ENCODE data around the gene SLC16A7. TPM values are rescaled to one million over a fixed set of nuclear protein-coding genes. Genes with fewer than 3 reads are reported as not detected.

Gene SLC16A7
- polyA plus RNA-seq, 1 of the 3 experiments (the other 2 are of a cell fraction): not detected

- ChIA-PET CTCF (no interaction called here), POLR2A (no interaction called here)
- WGBS (ENCODE audit: low lambda C conversion rate): 10% methylated on average over 2 of the region's 2 CpGs
- no peak overlapping the region for H3K4me2 ChIP-seq
- no peaks in the 10 kb centered on the region for H4K20me1 ChIP-seq (ENCODE audit: insufficient read depth)
- no peak overlapping the region for H3K4me3 ChIP-seq (ENCODE audit: low read depth in 2 of 2, low read length in 1 of 2)
- H3K9me3 ChIP-seq: no peaks in the 10 kb centered on the region
- H3K36me3 ChIP-seq (replicated peaks in 1 of 2; ENCODE audit: control insufficient read depth in 1 of 2, insufficient read depth in 2 of 2, low read length in 1 of 2): no peaks in the 10 kb centered on the region
- H3K9me2 ChIP-seq: no peaks in the 10 kb centered on the region
- no peak overlapping the region for H3K9ac ChIP-seq
- no peak overlapping the region for H2AFZ ChIP-seq (ENCODE audit: low read depth)
- no peak for DNase-seq
- H3K27me3 ChIP-seq (ENCODE audit: insufficient read depth): no peaks in the 10 kb centered on the region
- TF ChIP-seq, protein P1, sequence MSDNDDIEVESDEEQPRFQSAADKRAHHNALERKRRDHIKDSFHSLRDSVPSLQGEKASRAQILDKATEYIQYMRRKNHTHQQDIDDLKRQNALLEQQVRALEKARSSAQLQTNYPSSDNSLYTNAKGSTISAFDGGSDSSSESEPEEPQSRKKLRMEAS (IDR thresholded peaks at IDR 0.05; ENCODE audit: low read depth): no peak
- TF ChIP-seq YY1 (IDR thresholded peaks at IDR 0.05; ENCODE audit: low read depth): no peak
- no peak for TF ChIP-seq USF2 (IDR thresholded peaks at IDR 0.05; ENCODE audit: borderline replicate concordance, low read depth, low read length)
- no peak for TF ChIP-seq CHD2 (IDR thresholded peaks at IDR 0.05; ENCODE audit: low read length, partially characterized antibody)
- TF ChIP-seq, protein P2, sequence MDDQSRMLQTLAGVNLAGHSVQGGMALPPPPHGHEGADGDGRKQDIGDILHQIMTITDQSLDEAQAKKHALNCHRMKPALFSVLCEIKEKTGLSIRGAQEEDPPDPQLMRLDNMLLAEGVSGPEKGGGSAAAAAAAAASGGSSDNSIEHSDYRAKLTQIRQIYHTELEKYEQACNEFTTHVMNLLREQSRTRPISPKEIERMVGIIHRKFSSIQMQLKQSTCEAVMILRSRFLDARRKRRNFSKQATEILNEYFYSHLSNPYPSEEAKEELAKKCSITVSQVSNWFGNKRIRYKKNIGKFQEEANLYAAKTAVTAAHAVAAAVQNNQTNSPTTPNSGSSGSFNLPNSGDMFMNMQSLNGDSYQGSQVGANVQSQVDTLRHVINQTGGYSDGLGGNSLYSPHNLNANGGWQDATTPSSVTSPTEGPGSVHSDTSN (IDR thresholded peaks at IDR 0.05): no peak
- no peak for TF ChIP-seq CTCF (IDR thresholded peaks at IDR 0.05)
- TF ChIP-seq RFX5 (IDR thresholded peaks at IDR 0.05; ENCODE audit: low read length): no peak
- TF ChIP-seq, protein P3, sequence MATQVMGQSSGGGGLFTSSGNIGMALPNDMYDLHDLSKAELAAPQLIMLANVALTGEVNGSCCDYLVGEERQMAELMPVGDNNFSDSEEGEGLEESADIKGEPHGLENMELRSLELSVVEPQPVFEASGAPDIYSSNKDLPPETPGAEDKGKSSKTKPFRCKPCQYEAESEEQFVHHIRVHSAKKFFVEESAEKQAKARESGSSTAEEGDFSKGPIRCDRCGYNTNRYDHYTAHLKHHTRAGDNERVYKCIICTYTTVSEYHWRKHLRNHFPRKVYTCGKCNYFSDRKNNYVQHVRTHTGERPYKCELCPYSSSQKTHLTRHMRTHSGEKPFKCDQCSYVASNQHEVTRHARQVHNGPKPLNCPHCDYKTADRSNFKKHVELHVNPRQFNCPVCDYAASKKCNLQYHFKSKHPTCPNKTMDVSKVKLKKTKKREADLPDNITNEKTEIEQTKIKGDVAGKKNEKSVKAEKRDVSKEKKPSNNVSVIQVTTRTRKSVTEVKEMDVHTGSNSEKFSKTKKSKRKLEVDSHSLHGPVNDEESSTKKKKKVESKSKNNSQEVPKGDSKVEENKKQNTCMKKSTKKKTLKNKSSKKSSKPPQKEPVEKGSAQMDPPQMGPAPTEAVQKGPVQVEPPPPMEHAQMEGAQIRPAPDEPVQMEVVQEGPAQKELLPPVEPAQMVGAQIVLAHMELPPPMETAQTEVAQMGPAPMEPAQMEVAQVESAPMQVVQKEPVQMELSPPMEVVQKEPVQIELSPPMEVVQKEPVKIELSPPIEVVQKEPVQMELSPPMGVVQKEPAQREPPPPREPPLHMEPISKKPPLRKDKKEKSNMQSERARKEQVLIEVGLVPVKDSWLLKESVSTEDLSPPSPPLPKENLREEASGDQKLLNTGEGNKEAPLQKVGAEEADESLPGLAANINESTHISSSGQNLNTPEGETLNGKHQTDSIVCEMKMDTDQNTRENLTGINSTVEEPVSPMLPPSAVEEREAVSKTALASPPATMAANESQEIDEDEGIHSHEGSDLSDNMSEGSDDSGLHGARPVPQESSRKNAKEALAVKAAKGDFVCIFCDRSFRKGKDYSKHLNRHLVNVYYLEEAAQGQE (IDR thresholded peaks at IDR 0.05; ENCODE audit: low read depth, low read length): no peak
- no peak for TF ChIP-seq TEAD4 (IDR thresholded peaks at IDR 0.05; ENCODE audit: borderline replicate concordance, insufficient read depth)
- no peak for TF ChIP-seq FOXJ3 (CRISPR knock-in tag; IDR thresholded peaks at IDR 0.05)
- no peak for TF ChIP-seq EP300 (IDR thresholded peaks at IDR 0.05; ENCODE audit: borderline replicate concordance in 1 of 2, low read depth in 1 of 2, low read length in 1 of 2)
- no peak for TF ChIP-seq RCOR1 (IDR thresholded peaks at IDR 0.05; ENCODE audit: low read length)
- TF ChIP-seq TCF12 (IDR thresholded peaks at IDR 0.05): no peak
- no peak for TF ChIP-seq GABPA (IDR thresholded peaks at IDR 0.05; ENCODE audit: low read depth)
- no peak for TF ChIP-seq TAF1 (IDR thresholded peaks at IDR 0.05; ENCODE audit: borderline replicate concordance, low read depth, low read length)
- no peak for TF ChIP-seq ELF1 (IDR thresholded peaks at IDR 0.05)
- TF ChIP-seq POLR2AphosphoS5 (IDR thresholded peaks at IDR 0.05; ENCODE audit: low read depth, low read length): no peak
- no peak for TF ChIP-seq JUND (IDR thresholded peaks at IDR 0.05)
- no peak for TF ChIP-seq EZH2phosphoT487 (IDR thresholded peaks at IDR 0.05; ENCODE audit: borderline replicate concordance, low read depth)
- TF ChIP-seq NFIC (IDR thresholded peaks at IDR 0.05; ENCODE audit: borderline replicate concordance): no peak
- H3K79me2 ChIP-seq (ENCODE audit: insufficient read depth): no peaks in the 10 kb centered on the region
- no peaks in the 10 kb centered on the region for H3F3A ChIP-seq (replicated peaks; ENCODE audit: insufficient read depth)
- no peaks in the 10 kb centered on the region for H3K4me1 ChIP-seq (ENCODE audit: control insufficient read depth in 1 of 2, insufficient read depth in 2 of 2, low read depth in 1 of 2, low read length in 1 of 2)
- no peak overlapping the region for H3K27ac ChIP-seq (ENCODE audit: low read depth in 2 of 2, low read length in 1 of 2)
Observed at GRCh38 chr12:59710964-59711363, 115.1 kb downstream of the SLC16A7 start.

Data from SK-N-SH (cell line).